SK-N-SH (cell line): ENCODE measurements around the gene DLG2.

Experiments
- CHD2 ChIP-seq: fragments of 150-350 bp; IDR thresholded peaks from 2 replicates; pipeline ENCODE4 v1.6.1; 2018; ENCODE audit warnings: low read length; ENCODE audit not compliant: partially characterized antibody
- JUND ChIP-seq: IDR thresholded peaks from 2 replicates; pipeline ENCODE4 v1.4.0; 2012
- POLR2AphosphoS5 ChIP-seq: IDR thresholded peaks from 2 replicates; pipeline ENCODE4 v1.6.1; 2012; ENCODE audit warnings: low read depth, low read length
- RFX5 ChIP-seq: IDR thresholded peaks from 2 replicates; pipeline ENCODE4 v1.6.1; 2012; ENCODE audit warnings: mild to moderate bottlenecking, improper control_type of control experiment, low read length
- SMC3 ChIP-seq: IDR thresholded peaks from 2 replicates; pipeline ENCODE4 v1.6.1; 2012; ENCODE audit warnings: low read depth, low read length, improper control_type of control experiment
- TAF1 ChIP-seq: IDR thresholded peaks from 2 replicates; pipeline ENCODE4 v1.6.1; 2012; ENCODE audit warnings: low read depth, mild to moderate bottlenecking, low read length, moderate library complexity, borderline replicate concordance
- YY1 ChIP-seq: IDR thresholded peaks from 2 replicates; pipeline ENCODE4 v1.4.0; 2012; ENCODE audit warnings: low read depth, mild to moderate bottlenecking
- TF ChIP-seq, protein P1 (sequence below): fragments of 200-600 bp; sonication (generic); IDR thresholded peaks from 2 replicates; pipeline ENCODE4 v1.6.1; 2017; ENCODE audit warnings: antibody characterized with exemption, mild to moderate bottlenecking, moderate library complexity
- TF ChIP-seq, protein P2 (sequence below): IDR thresholded peaks from 2 replicates; pipeline ENCODE4 v1.4.0; 2012; ENCODE audit warnings: low read depth, borderline replicate concordance

DNA sequence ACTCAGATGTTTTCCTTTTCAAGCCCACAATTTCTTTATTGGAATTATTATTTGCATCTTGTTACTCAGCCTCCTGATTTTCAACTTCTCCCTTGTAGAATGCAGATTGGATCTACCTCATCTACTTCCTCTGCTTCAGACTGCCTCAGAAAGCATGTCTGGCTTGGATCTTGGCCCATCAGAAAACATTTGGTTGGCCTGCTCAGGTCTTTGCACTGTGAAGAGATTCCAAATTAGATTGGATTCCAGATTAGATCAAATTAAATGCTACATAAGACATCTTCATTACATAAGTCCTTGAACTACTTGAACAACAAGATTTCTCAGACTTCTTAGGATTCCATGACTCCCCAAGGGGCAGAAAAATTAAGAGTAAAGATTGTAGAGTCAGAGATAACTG, 358.0 kb downstream of the DLG2 start:
- TF ChIP-seq JUND = no peak
- TF ChIP-seq, protein P1, sequence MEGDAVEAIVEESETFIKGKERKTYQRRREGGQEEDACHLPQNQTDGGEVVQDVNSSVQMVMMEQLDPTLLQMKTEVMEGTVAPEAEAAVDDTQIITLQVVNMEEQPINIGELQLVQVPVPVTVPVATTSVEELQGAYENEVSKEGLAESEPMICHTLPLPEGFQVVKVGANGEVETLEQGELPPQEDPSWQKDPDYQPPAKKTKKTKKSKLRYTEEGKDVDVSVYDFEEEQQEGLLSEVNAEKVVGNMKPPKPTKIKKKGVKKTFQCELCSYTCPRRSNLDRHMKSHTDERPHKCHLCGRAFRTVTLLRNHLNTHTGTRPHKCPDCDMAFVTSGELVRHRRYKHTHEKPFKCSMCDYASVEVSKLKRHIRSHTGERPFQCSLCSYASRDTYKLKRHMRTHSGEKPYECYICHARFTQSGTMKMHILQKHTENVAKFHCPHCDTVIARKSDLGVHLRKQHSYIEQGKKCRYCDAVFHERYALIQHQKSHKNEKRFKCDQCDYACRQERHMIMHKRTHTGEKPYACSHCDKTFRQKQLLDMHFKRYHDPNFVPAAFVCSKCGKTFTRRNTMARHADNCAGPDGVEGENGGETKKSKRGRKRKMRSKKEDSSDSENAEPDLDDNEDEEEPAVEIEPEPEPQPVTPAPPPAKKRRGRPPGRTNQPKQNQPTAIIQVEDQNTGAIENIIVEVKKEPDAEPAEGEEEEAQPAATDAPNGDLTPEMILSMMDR = no peak
- no peak for TF ChIP-seq SMC3
- TF ChIP-seq, protein P2, sequence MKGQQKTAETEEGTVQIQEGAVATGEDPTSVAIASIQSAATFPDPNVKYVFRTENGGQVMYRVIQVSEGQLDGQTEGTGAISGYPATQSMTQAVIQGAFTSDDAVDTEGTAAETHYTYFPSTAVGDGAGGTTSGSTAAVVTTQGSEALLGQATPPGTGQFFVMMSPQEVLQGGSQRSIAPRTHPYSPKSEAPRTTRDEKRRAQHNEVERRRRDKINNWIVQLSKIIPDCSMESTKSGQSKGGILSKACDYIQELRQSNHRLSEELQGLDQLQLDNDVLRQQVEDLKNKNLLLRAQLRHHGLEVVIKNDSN = no peak
- TF ChIP-seq POLR2AphosphoS5 = no peak
- no peak for TF ChIP-seq CHD2
- TF ChIP-seq RFX5 = no peak
- no peak for TF ChIP-seq YY1
- TF ChIP-seq TAF1 = no peak
